ENCODE measurements around the gene CAMK1D. TPM values are rescaled to one million over a fixed set of nuclear protein-coding genes. Genes with fewer than 3 reads are reported as not detected.

CAMK1D gene
- total and polyA plus RNA-seq, 10 of the 15 experiments (the other 5 are each of a cell fraction or from before 2014, with no cell fraction given) = 2.1 to 35.5 (median 14.7) TPM

DNA sequence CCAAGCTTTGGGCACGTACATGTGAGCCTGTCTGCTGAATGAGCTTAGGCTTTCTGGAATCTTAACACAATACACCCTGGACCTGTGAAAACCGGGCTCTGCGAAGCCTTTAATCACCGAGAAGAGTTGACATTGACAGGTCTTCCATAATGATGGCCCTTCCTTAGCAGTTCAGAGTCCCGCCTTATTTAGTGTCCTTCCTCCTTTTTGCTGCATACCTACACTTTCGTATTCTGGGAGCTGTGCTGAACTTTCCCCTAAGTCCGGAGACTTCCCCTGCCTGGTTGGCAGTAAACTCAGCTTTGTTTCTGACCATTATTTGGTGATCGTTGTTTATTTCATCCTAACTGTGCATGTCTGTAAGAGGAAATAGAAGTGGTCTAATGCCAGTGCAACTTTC lies 212.0 kb downstream of the CAMK1D start:
- H3K4me1 ChIP-seq (ENCODE audit: control insufficient read depth, insufficient read depth, low read length) = peaks cover 7% of the 10 kb centered on the region; the same call in 1 of the 2 replicates
- WGBS (ENCODE audit: insufficient coverage, insufficient replicate concordance, low lambda C conversion rate, missing lambda C conversion rate) = 97% methylated on average over 8 of the region's 8 CpGs
- ChIA-PET RAD21 (ENCODE audit: unreplicated experiment) (interaction anchor here (0.6 to 0.8 kb wide), 3 partner anchors 13 to 287 kb away, joined by 3 to 6 read pairs (median 3); no protein-coding TSS in a partner anchor), CTCF (no interaction called here), SMC1A (ENCODE audit: uncharacterized antibody, unreplicated experiment) (interaction anchor here (0.7 to 1.1 kb wide), 2 partner anchors 19 to 21 kb away, joined by 3 read pairs; no protein-coding TSS in a partner anchor), POLR2A (no interaction called here)
- H3K27me3 ChIP-seq (replicated peaks in 1 of 2; ENCODE audit: control insufficient read depth in 2 of 2, insufficient read depth in 2 of 2, low read length in 1 of 2) = no peaks in the 10 kb centered on the region
- intact Hi-C loops (cut with micrococcal nuclease; ENCODE audit: unreplicated experiment) = no loop called here
- H3K4me3 ChIP-seq = no peak overlapping the region
- H3K79me2 ChIP-seq (ENCODE audit: control insufficient read depth, insufficient read depth, low read length) = no peaks in the 10 kb centered on the region; the same call in 1 of the 2 replicates
- H3K36me3 ChIP-seq (ENCODE audit: control insufficient read depth in 2 of 2, insufficient read depth in 2 of 2, low read length in 1 of 2) = no peaks in the 10 kb centered on the region
- no peak overlapping the region for H3K4me2 ChIP-seq (ENCODE audit: control insufficient read depth, insufficient read depth)
- no peak overlapping the region for H2AFZ ChIP-seq (ENCODE audit: control insufficient read depth, low read depth, low read length)
- in situ Hi-C loops (cut with MboI) = no loop called here
- no peak for DNase-seq (ENCODE audit: low read depth, low spot score)
- no peak overlapping the region for H3K27ac ChIP-seq (ENCODE audit: control insufficient read depth, insufficient read depth)
- no peaks in the 10 kb centered on the region for H4K20me1 ChIP-seq (ENCODE audit: control insufficient read depth, insufficient read depth)
- ATAC-seq = no peak
- no peak for FAIRE-seq
- BruUV-seq (replicated peaks) = no TSS peak
- no peak overlapping the region for H3K9ac ChIP-seq (ENCODE audit: control insufficient read depth, insufficient read depth, low read length)
- TF ChIP-seq RB1 (IDR thresholded peaks at IDR 0.05; ENCODE audit: borderline replicate concordance) (no peak), STAT1 (conservative IDR thresholded peaks at IDR 0.05) (no peak), RELA (IDR thresholded peaks at IDR 0.05; ENCODE audit: borderline replicate concordance, partially characterized antibody) (no peak), TBL1XR1 (IDR thresholded peaks at IDR 0.05; ENCODE audit: low read depth, low read length) (no peak), ZZZ3 (IDR thresholded peaks at IDR 0.05; ENCODE audit: control insufficient read depth, insufficient read length, low read depth) (no peak)
- no peaks in the 10 kb centered on the region for H3K9me3 ChIP-seq (replicated peaks; ENCODE audit: control insufficient read depth, insufficient read depth, low read length)

DNA sequence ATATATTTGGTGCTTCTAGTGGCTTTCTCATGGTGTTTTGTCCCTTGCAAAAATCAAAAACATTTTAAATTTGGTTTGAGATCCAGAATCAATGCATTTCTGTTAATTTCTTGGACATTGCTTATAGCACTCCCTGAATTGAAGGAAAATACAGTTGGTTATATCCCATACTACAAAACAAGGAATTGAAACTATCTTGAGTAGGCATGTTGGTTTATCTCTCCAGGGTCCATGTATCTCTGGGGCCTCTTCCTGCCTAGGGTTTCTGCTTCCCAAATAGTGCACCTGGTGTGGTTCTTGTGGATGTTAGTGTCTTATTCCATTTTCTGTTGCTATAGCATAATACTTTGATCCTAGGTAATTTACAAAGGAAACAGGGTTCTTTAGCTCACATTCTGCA lies 212.4 kb downstream of the CAMK1D start:
- in situ Hi-C loops (cut with MboI) (no loop called here), intact Hi-C loops (cut with micrococcal nuclease; ENCODE audit: unreplicated experiment) (no loop called here)
- CTCF ChIA-PET = no interaction called here
- Histone ChIP-seq H3K36me3 (ENCODE audit: control insufficient read depth in 2 of 2, insufficient read depth in 2 of 2, low read length in 1 of 2) (no peaks in the 10 kb centered on the region), H3K4me2 (ENCODE audit: control insufficient read depth, insufficient read depth) (no peak overlapping the region), H4K20me1 (ENCODE audit: control insufficient read depth, insufficient read depth) (no peaks in the 10 kb centered on the region), H3K79me2 (ENCODE audit: control insufficient read depth, insufficient read depth, low read length) (no peaks in the 10 kb centered on the region; the same call in 1 of the 2 replicates), H3K4me3 (no peak overlapping the region), H3K9me3 (replicated peaks; ENCODE audit: control insufficient read depth, insufficient read depth, low read length) (no peaks in the 10 kb centered on the region), H3K9ac (ENCODE audit: control insufficient read depth, insufficient read depth, low read length) (no peak overlapping the region), H3K27ac (ENCODE audit: control insufficient read depth, insufficient read depth) (no peak overlapping the region), H2AFZ (ENCODE audit: control insufficient read depth, low read depth, low read length) (no peak overlapping the region), H3K4me1 (ENCODE audit: control insufficient read depth, insufficient read depth, low read length) (peaks cover 7% of the 10 kb centered on the region; the same call in 1 of the 2 replicates), H3K27me3 (replicated peaks in 1 of 2; ENCODE audit: control insufficient read depth in 2 of 2, insufficient read depth in 2 of 2, low read length in 1 of 2) (no peaks in the 10 kb centered on the region)
- DNase-seq (ENCODE audit: low read depth, low spot score) (no peak), ATAC-seq (no peak), FAIRE-seq (no peak)
- SMC1A ChIA-PET (ENCODE audit: uncharacterized antibody, unreplicated experiment) = interaction anchor here (0.7 to 1.1 kb wide), 2 partner anchors 18 to 21 kb away, joined by 3 read pairs; no protein-coding TSS in a partner anchor
- POLR2A ChIA-PET = no interaction called here
- RAD21 ChIA-PET (ENCODE audit: unreplicated experiment) = interaction anchor here (0.6 to 0.8 kb wide), 2 partner anchors 24 to 288 kb away, joined by 3 to 6 read pairs; no protein-coding TSS in a partner anchor
- TF ChIP-seq CHD1 (IDR thresholded peaks at IDR 0.05; ENCODE audit: low read depth, low read length) (no peak), SPI1 (IDR thresholded peaks at IDR 0.05; ENCODE audit: borderline replicate concordance, insufficient read depth, low read depth, low read length) (peak; percentile 68)
- BruUV-seq (replicated peaks) = no TSS peak

All from GM12878 (cell line).